ENCODE measurements around the gene GRID2. TPM values are rescaled to one million over a fixed set of nuclear protein-coding genes. Genes with fewer than 3 reads are reported as not detected.

GRID2 gene
- total RNA-seq, 1 donor from 2014 or later: not detected

- no peaks in the 10 kb centered on the region for H3K36me3 ChIP-seq
These were observed 879.0 kb downstream of the GRID2 start for GRCh38 chr4:93182722-93183121.

GRCh38 chr4:93183576-93183975 is 879.8 kb downstream of the GRID2 start:
- intact Hi-C loops (cut with micrococcal nuclease): no loop called here
- H3K4me1 ChIP-seq: no peaks in the 10 kb centered on the region
- H3K27ac ChIP-seq (replicated peaks): no peak overlapping the region
- no peaks in the 10 kb centered on the region for H3K36me3 ChIP-seq
- no peaks in the 10 kb centered on the region for H3K27me3 ChIP-seq (ENCODE audit: low read depth)
- no peak overlapping the region for H3K4me3 ChIP-seq
- H3K9me3 ChIP-seq (replicated peaks): no peaks in the 10 kb centered on the region
- no peak for DNase-seq
- TF ChIP-seq CTCF (IDR thresholded peaks at IDR 0.05; ENCODE audit: borderline replicate concordance): no peak

More at GRCh38 chr4:93182722-93183121, 879.0 kb downstream of the GRID2 start:
- Histone ChIP-seq H3K27me3 (ENCODE audit: low read depth) (no peaks in the 10 kb centered on the region), H3K9me3 (replicated peaks) (no peaks in the 10 kb centered on the region), H3K4me3 (no peak overlapping the region), H3K27ac (replicated peaks) (no peak overlapping the region), H3K4me1 (no peaks in the 10 kb centered on the region)
- DNase-seq: no peak
- intact Hi-C loops (cut with micrococcal nuclease): no loop called here
- TF ChIP-seq CTCF (IDR thresholded peaks at IDR 0.05; ENCODE audit: borderline replicate concordance): no peak

- DNase-seq: no peak
- Histone ChIP-seq H3K27me3 (ENCODE audit: low read depth) (no peaks in the 10 kb centered on the region), H3K4me1 (no peaks in the 10 kb centered on the region), H3K4me3 (no peak overlapping the region), H3K36me3 (no peaks in the 10 kb centered on the region), H3K27ac (replicated peaks) (no peak overlapping the region), H3K9me3 (replicated peaks) (no peaks in the 10 kb centered on the region)
- intact Hi-C loops (cut with micrococcal nuclease): no loop called here
- TF ChIP-seq CTCF (IDR thresholded peaks at IDR 0.05; ENCODE audit: borderline replicate concordance): no peak
These were observed 880.3 kb downstream of the GRID2 start for GRCh38 chr4:93184053-93184452.

GRCh38 chr4:93186846-93187245 is 883.1 kb downstream of the GRID2 start:
- no peak for TF ChIP-seq CTCF (IDR thresholded peaks at IDR 0.05; ENCODE audit: borderline replicate concordance)
- H3K9me3 ChIP-seq (replicated peaks): no peaks in the 10 kb centered on the region
- no peak overlapping the region for H3K4me3 ChIP-seq
- no peak overlapping the region for H3K27ac ChIP-seq (replicated peaks)
- H3K36me3 ChIP-seq: no peaks in the 10 kb centered on the region
- no peaks in the 10 kb centered on the region for H3K27me3 ChIP-seq (ENCODE audit: low read depth)
- intact Hi-C loops (cut with micrococcal nuclease): no loop called here
- no peak for DNase-seq
- H3K4me1 ChIP-seq: no peaks in the 10 kb centered on the region

- Histone ChIP-seq H3K4me3 (no peak overlapping the region), H3K36me3 (no peaks in the 10 kb centered on the region), H3K27me3 (ENCODE audit: low read depth) (no peaks in the 10 kb centered on the region), H3K9me3 (replicated peaks) (no peaks in the 10 kb centered on the region), H3K27ac (replicated peaks) (no peak overlapping the region), H3K4me1 (no peaks in the 10 kb centered on the region)
- no peak for DNase-seq
- intact Hi-C loops (cut with micrococcal nuclease): no loop called here
- TF ChIP-seq CTCF (IDR thresholded peaks at IDR 0.05; ENCODE audit: borderline replicate concordance): no peak
These were observed 883.7 kb downstream of the GRID2 start for GRCh38 chr4:93187466-93187865.

- Histone ChIP-seq H3K4me3 (no peak overlapping the region), H3K9me3 (replicated peaks) (no peaks in the 10 kb centered on the region), H3K27me3 (ENCODE audit: low read depth) (no peaks in the 10 kb centered on the region), H3K27ac (replicated peaks) (no peak overlapping the region), H3K4me1 (no peaks in the 10 kb centered on the region), H3K36me3 (no peaks in the 10 kb centered on the region)
- intact Hi-C loops (cut with micrococcal nuclease): no loop called here
- no peak for TF ChIP-seq CTCF (IDR thresholded peaks at IDR 0.05; ENCODE audit: borderline replicate concordance)
- no peak for DNase-seq
These were observed 884.1 kb downstream of the GRID2 start for GRCh38 chr4:93187892-93188291.

Measured in left ventricle myocardium inferior (tissue), 1 donor.